GM23338 (cell line): ENCODE measurements around the gene PTGER4. TPM values are rescaled to one million over a fixed set of nuclear protein-coding genes. Genes with fewer than 3 reads are reported as not detected.

Experiments
- ATAC-seq: fragments of 200-7000 bp; cut with Tn5 transposase; 3 replicates; pipeline ENCODE4 v1.9.1; 2020
- DNase-seq: peaks from one replicate; pipeline ENCODE4 v3.0.0-alpha.2; 2015; ENCODE audit warnings: low spot score
- H2AFZ ChIP-seq: fragments of 200-600 bp; sonication (generic); 2 replicates; pipeline ENCODE4 v1.8.0; 2016; ENCODE audit warnings: antibody characterized with exemption, mild to moderate bottlenecking, moderate library complexity
- H3F3A ChIP-seq: fragments of 200-600 bp; sonication (generic); replicated peaks from 2 replicates; pipeline ENCODE4 v1.8.0; 2017; ENCODE audit warnings: antibody characterized with exemption, mixed run types, low read depth
- H3K27ac ChIP-seq: fragments of 200-600 bp; sonication (generic); 2 replicates; pipeline ENCODE4 v1.6.1; 2016; ENCODE audit warnings: low read depth
- H3K27me3 ChIP-seq: fragments of 200-600 bp; sonication (generic); 2 replicates; pipeline ENCODE4 v1.8.0; 2016; ENCODE audit warnings: mild to moderate bottlenecking, mixed run types, moderate library complexity; ENCODE audit not compliant: insufficient read depth
- H3K36me3 ChIP-seq: fragments of 200-600 bp; sonication (generic); 2 replicates; pipeline ENCODE4 v1.8.0; 2016; ENCODE audit warnings: mild to moderate bottlenecking; ENCODE audit not compliant: insufficient read depth
- H3K4me1 ChIP-seq: fragments of 200-600 bp; sonication (generic); 2 replicates; pipeline ENCODE4 v1.8.0; 2016; ENCODE audit warnings: mild to moderate bottlenecking, moderate library complexity; ENCODE audit not compliant: insufficient read depth
- H3K4me2 ChIP-seq: fragments of 200-600 bp; sonication (generic); 2 replicates; pipeline ENCODE4 v1.7.1; 2017; ENCODE audit warnings: mixed run types
- H3K4me3 ChIP-seq: fragments of 200-600 bp; sonication (generic); 2 replicates; pipeline ENCODE4 v1.6.1; 2016; ENCODE audit warnings: mixed run types
- H3K79me2 ChIP-seq: fragments of 200-600 bp; sonication (generic); replicated peaks from 2 replicates; pipeline ENCODE4 v1.8.0; 2017; ENCODE audit warnings: mild to moderate bottlenecking; ENCODE audit not compliant: insufficient read depth
- H3K9me2 ChIP-seq: fragments of 200-600 bp; sonication (generic); 2 replicates; pipeline ENCODE4 v1.8.0; 2017; ENCODE audit not compliant: insufficient read depth
- H4K20me1 ChIP-seq: fragments of 200-600 bp; sonication (generic); replicated peaks from 2 replicates; pipeline ENCODE4 v1.8.0; 2017; ENCODE audit warnings: mild to moderate bottlenecking; ENCODE audit not compliant: insufficient read depth
- H3K27ac Mint-ChIP-seq: 2 replicates; pipeline ENCODE4 v1.8.0; 2020; ENCODE audit warnings: inconsistent platforms, mild to moderate bottlenecking, moderate library complexity, mixed read lengths
- H3K27me3 Mint-ChIP-seq: 3 replicates; pipeline ENCODE4 v1.8.0; 2022; ENCODE audit warnings: low read depth, mild to moderate bottlenecking, moderate library complexity, mixed read lengths, inconsistent platforms; ENCODE audit not compliant: insufficient read depth, poor library complexity
- H3K36me3 Mint-ChIP-seq: 3 replicates; pipeline ENCODE4 v1.8.0; 2021; ENCODE audit warnings: low read depth, mild to moderate bottlenecking, inconsistent platforms, moderate library complexity, mixed read lengths
- H3K4me1 Mint-ChIP-seq: 3 replicates; pipeline ENCODE4 v1.8.0; 2020; ENCODE audit warnings: mild to moderate bottlenecking, inconsistent platforms, mixed read lengths
- H3K4me3 Mint-ChIP-seq: 3 replicates; pipeline ENCODE4 v1.8.0; 2021; ENCODE audit warnings: moderate library complexity, mild to moderate bottlenecking, inconsistent platforms, mixed read lengths
- H3K9me3 Mint-ChIP-seq: 3 replicates; pipeline ENCODE4 v1.8.0; 2020; ENCODE audit warnings: moderate library complexity, mild to moderate bottlenecking, inconsistent platforms, mixed read lengths
- CREB1 ChIP-seq: fragments of 250-450 bp; sonication (Bioruptor Pico); IDR thresholded peaks from 2 replicates; pipeline ENCODE4 v1.5.0; 2020; ENCODE audit warnings: low read depth, mild to moderate bottlenecking, moderate library complexity
- EZH2 ChIP-seq: fragments of 200-600 bp; sonication (generic); IDR thresholded peaks from one replicate; pipeline ENCODE4 v1.8.0; 2017; ENCODE audit warnings: antibody characterized with exemption, mild to moderate bottlenecking, low read depth; ENCODE audit not compliant: unreplicated experiment
- EZH2phosphoT487 ChIP-seq: fragments of 200-600 bp; sonication (generic); IDR thresholded peaks from one replicate; pipeline ENCODE4 v1.8.1; 2018; ENCODE audit warnings: antibody characterized with exemption; ENCODE audit not compliant: unreplicated experiment
- JUNB ChIP-seq: IDR thresholded peaks from one replicate; pipeline ENCODE4 v1.6.1; 2016; ENCODE audit warnings: antibody characterized with exemption; ENCODE audit not compliant: unreplicated experiment
- NANOG ChIP-seq: IDR thresholded peaks from 2 replicates; pipeline ENCODE4 v1.6.1; 2016; ENCODE audit warnings: antibody characterized with exemption, borderline replicate concordance
- POLR2AphosphoS5 ChIP-seq: IDR thresholded peaks from 2 replicates; pipeline ENCODE4 v1.6.1; 2016; ENCODE audit warnings: antibody characterized with exemption, low read depth
- STAT1 ChIP-seq: IDR thresholded peaks from one replicate; pipeline ENCODE4 v1.6.1; 2016; ENCODE audit warnings: antibody characterized with exemption; ENCODE audit not compliant: unreplicated experiment
- ZNF114 ChIP-seq: fragments of 250-450 bp; sonication (Bioruptor Pico); IDR thresholded peaks from 2 replicates; pipeline ENCODE4 v1.5.0; 2020; ENCODE audit warnings: mild to moderate bottlenecking, moderate library complexity
- ZNF331 ChIP-seq: fragments of 250-450 bp; sonication (Bioruptor Pico); IDR thresholded peaks from 2 replicates; pipeline ENCODE4 v1.5.0; 2020; ENCODE audit warnings: low read depth, mild to moderate bottlenecking, moderate library complexity
- polyA plus RNA-seq: library from polyadenylated mRNA; unstranded; fragments of >200 nt; fragmentation: Nextera tagmentation; extraction: Ambion mirVana; gene quantifications from 2 replicates; pipeline ENCODE4 v1.2.1, GENCODE V29; 2016
- total RNA-seq: library from RNA; depleted of rRNA; stranded (reverse); fragments of >200 nt; shearing (Covaris generic); gene quantifications from 2 replicates; pipeline ENCODE4 v1.2.3, GENCODE V29; 2014
- TF ChIP-seq, protein P1 (sequence below): fragments of 250-450 bp; sonication (Bioruptor Pico); IDR thresholded peaks from 2 replicates; pipeline ENCODE4 v1.5.0; 2020; ENCODE audit warnings: mild to moderate bottlenecking, moderate library complexity
- TF ChIP-seq, protein P2 (sequence below), 2 experiments: fragments of 200-600 bp in 1 of 2; sonication (generic) in 1 of 2; conservative IDR thresholded peaks; 2 replicates each; pipeline versions ENCODE4 v1.5.1 to v1.6.1; 2016 to 2017; ENCODE audit warnings: antibody characterized with exemption in 2 of 2, low read depth in 2 of 2, mild to moderate bottlenecking in 2 of 2, moderate library complexity in 1 of 2
- TF ChIP-seq, protein P3 (sequence below): IDR thresholded peaks from one replicate; pipeline ENCODE4 v1.6.1; 2018; ENCODE audit warnings: antibody characterized with exemption; ENCODE audit not compliant: unreplicated experiment
- TF ChIP-seq, protein P4 (sequence below): IDR thresholded peaks from 2 replicates; pipeline ENCODE4 v1.6.1; 2016; ENCODE audit warnings: antibody characterized with exemption

The PTGER4 gene
- total and polyA plus RNA-seq, 2 experiments from 2014 or later, result 0.82 to 4.4 TPM

DNA sequence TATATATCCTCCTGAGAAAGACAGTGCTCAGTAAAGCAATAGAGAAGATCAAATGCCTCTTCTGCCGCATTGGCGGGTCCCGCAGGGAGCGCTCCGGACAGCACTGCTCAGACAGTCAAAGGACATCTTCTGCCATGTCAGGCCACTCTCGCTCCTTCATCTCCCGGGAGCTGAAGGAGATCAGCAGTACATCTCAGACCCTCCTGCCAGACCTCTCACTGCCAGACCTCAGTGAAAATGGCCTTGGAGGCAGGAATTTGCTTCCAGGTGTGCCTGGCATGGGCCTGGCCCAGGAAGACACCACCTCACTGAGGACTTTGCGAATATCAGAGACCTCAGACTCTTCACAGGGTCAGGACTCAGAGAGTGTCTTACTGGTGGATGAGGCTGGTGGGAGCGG is 12.2 kb downstream of the PTGER4 start (continued):
- TF ChIP-seq, protein P1, sequence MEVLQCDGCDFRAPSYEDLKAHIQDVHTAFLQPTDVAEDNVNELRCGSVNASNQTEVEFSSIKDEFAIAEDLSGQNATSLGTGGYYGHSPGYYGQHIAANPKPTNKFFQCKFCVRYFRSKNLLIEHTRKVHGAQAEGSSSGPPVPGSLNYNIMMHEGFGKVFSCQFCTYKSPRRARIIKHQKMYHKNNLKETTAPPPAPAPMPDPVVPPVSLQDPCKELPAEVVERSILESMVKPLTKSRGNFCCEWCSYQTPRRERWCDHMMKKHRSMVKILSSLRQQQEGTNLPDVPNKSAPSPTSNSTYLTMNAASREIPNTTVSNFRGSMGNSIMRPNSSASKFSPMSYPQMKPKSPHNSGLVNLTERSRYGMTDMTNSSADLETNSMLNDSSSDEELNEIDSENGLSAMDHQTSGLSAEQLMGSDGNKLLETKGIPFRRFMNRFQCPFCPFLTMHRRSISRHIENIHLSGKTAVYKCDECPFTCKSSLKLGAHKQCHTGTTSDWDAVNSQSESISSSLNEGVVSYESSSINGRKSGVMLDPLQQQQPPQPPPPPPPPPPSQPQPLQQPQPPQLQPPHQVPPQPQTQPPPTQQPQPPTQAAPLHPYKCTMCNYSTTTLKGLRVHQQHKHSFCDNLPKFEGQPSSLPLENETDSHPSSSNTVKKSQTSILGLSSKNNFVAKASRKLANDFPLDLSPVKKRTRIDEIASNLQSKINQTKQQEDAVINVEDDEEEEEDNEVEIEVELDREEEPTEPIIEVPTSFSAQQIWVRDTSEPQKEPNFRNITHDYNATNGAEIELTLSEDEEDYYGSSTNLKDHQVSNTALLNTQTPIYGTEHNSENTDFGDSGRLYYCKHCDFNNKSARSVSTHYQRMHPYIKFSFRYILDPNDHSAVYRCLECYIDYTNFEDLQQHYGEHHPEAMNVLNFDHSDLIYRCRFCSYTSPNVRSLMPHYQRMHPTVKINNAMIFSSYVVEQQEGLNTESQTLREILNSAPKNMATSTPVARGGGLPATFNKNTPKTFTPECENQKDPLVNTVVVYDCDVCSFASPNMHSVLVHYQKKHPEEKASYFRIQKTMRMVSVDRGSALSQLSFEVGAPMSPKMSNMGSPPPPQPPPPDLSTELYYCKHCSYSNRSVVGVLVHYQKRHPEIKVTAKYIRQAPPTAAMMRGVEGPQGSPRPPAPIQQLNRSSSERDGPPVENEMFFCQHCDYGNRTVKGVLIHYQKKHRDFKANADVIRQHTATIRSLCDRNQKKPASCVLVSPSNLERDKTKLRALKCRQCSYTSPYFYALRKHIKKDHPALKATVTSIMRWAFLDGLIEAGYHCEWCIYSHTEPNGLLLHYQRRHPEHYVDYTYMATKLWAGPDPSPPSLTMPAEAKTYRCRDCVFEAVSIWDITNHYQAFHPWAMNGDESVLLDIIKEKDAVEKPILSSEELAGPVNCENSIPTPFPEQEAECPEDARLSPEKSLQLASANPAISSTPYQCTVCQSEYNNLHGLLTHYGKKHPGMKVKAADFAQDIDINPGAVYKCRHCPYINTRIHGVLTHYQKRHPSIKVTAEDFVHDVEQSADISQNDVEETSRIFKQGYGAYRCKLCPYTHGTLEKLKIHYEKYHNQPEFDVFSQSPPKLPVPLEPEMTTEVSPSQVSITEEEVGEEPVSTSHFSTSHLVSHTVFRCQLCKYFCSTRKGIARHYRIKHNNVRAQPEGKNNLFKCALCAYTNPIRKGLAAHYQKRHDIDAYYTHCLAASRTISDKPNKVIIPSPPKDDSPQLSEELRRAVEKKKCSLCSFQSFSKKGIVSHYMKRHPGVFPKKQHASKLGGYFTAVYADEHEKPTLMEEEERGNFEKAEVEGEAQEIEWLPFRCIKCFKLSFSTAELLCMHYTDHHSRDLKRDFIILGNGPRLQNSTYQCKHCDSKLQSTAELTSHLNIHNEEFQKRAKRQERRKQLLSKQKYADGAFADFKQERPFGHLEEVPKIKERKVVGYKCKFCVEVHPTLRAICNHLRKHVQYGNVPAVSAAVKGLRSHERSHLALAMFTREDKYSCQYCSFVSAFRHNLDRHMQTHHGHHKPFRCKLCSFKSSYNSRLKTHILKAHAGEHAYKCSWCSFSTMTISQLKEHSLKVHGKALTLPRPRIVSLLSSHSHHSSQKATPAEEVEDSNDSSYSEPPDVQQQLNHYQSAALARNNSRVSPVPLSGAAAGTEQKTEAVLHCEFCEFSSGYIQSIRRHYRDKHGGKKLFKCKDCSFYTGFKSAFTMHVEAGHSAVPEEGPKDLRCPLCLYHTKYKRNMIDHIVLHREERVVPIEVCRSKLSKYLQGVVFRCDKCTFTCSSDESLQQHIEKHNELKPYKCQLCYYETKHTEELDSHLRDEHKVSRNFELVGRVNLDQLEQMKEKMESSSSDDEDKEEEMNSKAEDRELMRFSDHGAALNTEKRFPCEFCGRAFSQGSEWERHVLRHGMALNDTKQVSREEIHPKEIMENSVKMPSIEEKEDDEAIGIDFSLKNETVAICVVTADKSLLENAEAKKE (CRISPR knock-in tag), result no peak
- TF ChIP-seq EZH2phosphoT487, result no peak

DNA sequence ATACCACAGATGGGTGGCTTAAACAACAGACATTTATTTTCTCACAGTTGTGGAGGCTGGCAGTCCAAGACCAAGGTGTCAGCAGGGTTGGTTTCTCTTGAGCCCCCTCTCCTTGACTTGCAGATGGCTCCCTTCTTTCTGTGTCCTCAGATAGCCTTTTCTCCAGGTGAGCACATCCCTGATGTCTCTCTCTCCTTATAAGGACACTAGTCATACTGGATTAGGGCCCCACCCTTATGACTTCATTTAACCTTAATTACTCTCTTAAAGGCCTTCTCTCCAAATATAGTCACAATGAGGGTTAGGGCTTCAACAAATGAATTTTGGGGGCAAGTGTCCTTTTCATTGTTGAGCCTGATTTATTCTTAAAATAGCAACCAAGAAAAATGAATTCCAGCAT is 14.7 kb downstream of the PTGER4 start:
- H3K27ac Mint-ChIP-seq, result no peak overlapping the region
- no peak overlapping the region for H3K4me2 ChIP-seq
- no peaks in the 10 kb centered on the region for H3K4me1 Mint-ChIP-seq
- H3K27me3 Mint-ChIP-seq, result peaks cover 4% of the 10 kb centered on the region
- no peak overlapping the region for H3K4me3 Mint-ChIP-seq
- H3K4me3 ChIP-seq, result no peak overlapping the region
- H3K36me3 Mint-ChIP-seq, result no peaks in the 10 kb centered on the region
- H4K20me1 ChIP-seq, result no peaks in the 10 kb centered on the region
- H3K36me3 ChIP-seq, result no peaks in the 10 kb centered on the region
- no peaks in the 10 kb centered on the region for H3K79me2 ChIP-seq
- no peaks in the 10 kb centered on the region for H3F3A ChIP-seq
- no peak overlapping the region for H3K27ac ChIP-seq
- H2AFZ ChIP-seq, result no peak overlapping the region
- no peaks in the 10 kb centered on the region; the same call in 2 of the 3 replicates for H3K9me3 Mint-ChIP-seq
- no peak for DNase-seq
- peaks cover 6% of the 10 kb centered on the region; the same call in 1 of the 2 replicates for H3K9me2 ChIP-seq
- no peaks in the 10 kb centered on the region for H3K27me3 ChIP-seq
- no peaks in the 10 kb centered on the region for H3K4me1 ChIP-seq
- ATAC-seq, result no peak
- TF ChIP-seq STAT1, result no peak
- TF ChIP-seq EZH2, result no peak
- no peak for TF ChIP-seq ZNF331 (CRISPR knock-in tag)
- TF ChIP-seq JUNB, result no peak
- TF ChIP-seq, protein P2, sequence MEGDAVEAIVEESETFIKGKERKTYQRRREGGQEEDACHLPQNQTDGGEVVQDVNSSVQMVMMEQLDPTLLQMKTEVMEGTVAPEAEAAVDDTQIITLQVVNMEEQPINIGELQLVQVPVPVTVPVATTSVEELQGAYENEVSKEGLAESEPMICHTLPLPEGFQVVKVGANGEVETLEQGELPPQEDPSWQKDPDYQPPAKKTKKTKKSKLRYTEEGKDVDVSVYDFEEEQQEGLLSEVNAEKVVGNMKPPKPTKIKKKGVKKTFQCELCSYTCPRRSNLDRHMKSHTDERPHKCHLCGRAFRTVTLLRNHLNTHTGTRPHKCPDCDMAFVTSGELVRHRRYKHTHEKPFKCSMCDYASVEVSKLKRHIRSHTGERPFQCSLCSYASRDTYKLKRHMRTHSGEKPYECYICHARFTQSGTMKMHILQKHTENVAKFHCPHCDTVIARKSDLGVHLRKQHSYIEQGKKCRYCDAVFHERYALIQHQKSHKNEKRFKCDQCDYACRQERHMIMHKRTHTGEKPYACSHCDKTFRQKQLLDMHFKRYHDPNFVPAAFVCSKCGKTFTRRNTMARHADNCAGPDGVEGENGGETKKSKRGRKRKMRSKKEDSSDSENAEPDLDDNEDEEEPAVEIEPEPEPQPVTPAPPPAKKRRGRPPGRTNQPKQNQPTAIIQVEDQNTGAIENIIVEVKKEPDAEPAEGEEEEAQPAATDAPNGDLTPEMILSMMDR (conservative IDR thresholded peaks at IDR 0.05; ENCODE audit: low read depth in 2 of 2), result no peak
- TF ChIP-seq POLR2AphosphoS5, result no peak
- no peak for TF ChIP-seq EZH2phosphoT487
- TF ChIP-seq, protein P3, sequence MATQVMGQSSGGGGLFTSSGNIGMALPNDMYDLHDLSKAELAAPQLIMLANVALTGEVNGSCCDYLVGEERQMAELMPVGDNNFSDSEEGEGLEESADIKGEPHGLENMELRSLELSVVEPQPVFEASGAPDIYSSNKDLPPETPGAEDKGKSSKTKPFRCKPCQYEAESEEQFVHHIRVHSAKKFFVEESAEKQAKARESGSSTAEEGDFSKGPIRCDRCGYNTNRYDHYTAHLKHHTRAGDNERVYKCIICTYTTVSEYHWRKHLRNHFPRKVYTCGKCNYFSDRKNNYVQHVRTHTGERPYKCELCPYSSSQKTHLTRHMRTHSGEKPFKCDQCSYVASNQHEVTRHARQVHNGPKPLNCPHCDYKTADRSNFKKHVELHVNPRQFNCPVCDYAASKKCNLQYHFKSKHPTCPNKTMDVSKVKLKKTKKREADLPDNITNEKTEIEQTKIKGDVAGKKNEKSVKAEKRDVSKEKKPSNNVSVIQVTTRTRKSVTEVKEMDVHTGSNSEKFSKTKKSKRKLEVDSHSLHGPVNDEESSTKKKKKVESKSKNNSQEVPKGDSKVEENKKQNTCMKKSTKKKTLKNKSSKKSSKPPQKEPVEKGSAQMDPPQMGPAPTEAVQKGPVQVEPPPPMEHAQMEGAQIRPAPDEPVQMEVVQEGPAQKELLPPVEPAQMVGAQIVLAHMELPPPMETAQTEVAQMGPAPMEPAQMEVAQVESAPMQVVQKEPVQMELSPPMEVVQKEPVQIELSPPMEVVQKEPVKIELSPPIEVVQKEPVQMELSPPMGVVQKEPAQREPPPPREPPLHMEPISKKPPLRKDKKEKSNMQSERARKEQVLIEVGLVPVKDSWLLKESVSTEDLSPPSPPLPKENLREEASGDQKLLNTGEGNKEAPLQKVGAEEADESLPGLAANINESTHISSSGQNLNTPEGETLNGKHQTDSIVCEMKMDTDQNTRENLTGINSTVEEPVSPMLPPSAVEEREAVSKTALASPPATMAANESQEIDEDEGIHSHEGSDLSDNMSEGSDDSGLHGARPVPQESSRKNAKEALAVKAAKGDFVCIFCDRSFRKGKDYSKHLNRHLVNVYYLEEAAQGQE, result no peak
- TF ChIP-seq CREB1, result no peak
- TF ChIP-seq NANOG, result no peak
- TF ChIP-seq, protein P4, sequence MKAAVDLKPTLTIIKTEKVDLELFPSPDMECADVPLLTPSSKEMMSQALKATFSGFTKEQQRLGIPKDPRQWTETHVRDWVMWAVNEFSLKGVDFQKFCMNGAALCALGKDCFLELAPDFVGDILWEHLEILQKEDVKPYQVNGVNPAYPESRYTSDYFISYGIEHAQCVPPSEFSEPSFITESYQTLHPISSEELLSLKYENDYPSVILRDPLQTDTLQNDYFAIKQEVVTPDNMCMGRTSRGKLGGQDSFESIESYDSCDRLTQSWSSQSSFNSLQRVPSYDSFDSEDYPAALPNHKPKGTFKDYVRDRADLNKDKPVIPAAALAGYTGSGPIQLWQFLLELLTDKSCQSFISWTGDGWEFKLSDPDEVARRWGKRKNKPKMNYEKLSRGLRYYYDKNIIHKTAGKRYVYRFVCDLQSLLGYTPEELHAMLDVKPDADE, result no peak
- no peak for TF ChIP-seq ZNF114 (CRISPR knock-in tag)
